Activated CD4-positive, alpha-beta T cell treated with anti-CD3 and anti-CD28 coated beads, Interleukin-2, amount 10 ng/mL, durations not matched to agents 7 days and 5 days (primary cell): Measurements from ENCODE around the gene BCR. TPM values are rescaled to one million over a fixed set of nuclear protein-coding genes. Genes with fewer than 3 reads are reported as not detected.
"Not testable (repeated sequence)": the region's sequence is repeated elsewhere in the genome, so short reads cannot be mapped to it uniquely, and the experiment has no call there.

Source experiments
- CTCF ChIA-PET: fragments of 350-600 bp; sonication (Branson Sonifier 250); formaldehyde crosslinking; loops from one replicate; lab custom pipeline; 2021; ENCODE audit warnings: antibody characterized with exemption; lab: Charles Lee
- POLR2A ChIA-PET: fragments of 350-600 bp; sonication (Branson Sonifier 250); formaldehyde crosslinking; loops from one replicate; lab custom pipeline; 2021; ENCODE audit warnings: antibody characterized with exemption; lab: Charles Lee
- DNase-seq: peaks from one replicate; pipeline ENCODE4 v3.0.0-alpha.2; 2020
- H3K27ac Mint-ChIP-seq: one replicate; pipeline ENCODE4 v1.8.0; 2021; ENCODE audit warnings: mild to moderate bottlenecking, moderate library complexity, mixed read lengths
- H3K27me3 Mint-ChIP-seq: one replicate; pipeline ENCODE4 v1.8.0; 2021; ENCODE audit warnings: mixed read lengths
- H3K36me3 Mint-ChIP-seq: one replicate; pipeline ENCODE4 v1.8.0; 2021; ENCODE audit warnings: low read depth, mixed read lengths
- H3K4me1 Mint-ChIP-seq: one replicate; pipeline ENCODE4 v1.8.0; 2021; ENCODE audit warnings: mixed read lengths
- H3K4me3 Mint-ChIP-seq: one replicate; pipeline ENCODE4 v1.8.0; 2021; ENCODE audit warnings: mild to moderate bottlenecking, moderate library complexity, mixed read lengths
- H3K9me3 Mint-ChIP-seq: one replicate; pipeline ENCODE4 v1.8.0; 2021; ENCODE audit warnings: mixed read lengths
- total RNA-seq, 2 experiments: library from RNA; stranded (reverse); gene quantifications; one replicate each; pipeline ENCODE4 v1.2.3, GENCODE V29; 2021

BCR gene
- total RNA-seq, 2 experiments from 2014 or later = 45.6 to 48.1 TPM

DNA sequence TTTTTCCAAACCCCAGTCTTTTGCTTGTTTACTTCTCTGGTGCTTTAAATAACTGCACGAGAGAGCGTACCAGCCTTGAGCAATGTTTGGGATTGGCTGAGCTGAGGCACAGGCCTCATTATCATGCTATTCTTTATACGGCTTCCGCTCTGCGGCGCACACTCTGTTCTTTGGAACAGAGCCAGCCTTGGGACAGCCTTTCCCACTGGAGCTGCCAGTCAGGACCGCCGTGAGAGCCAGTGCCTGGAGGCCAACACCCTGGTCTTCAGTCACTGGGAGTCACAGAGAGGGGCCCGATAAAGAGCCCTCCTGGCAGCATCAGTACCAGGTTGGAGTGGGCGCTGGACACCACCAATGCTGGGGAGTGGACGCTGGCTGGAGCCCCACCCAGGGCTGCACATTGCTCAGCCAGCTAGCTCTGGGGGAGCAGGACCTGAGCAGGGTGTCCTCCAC is 125.6 kb downstream of the BCR start:
- Mint-ChIP-seq H3K27ac (no peak overlapping the region), H3K27me3 (no peaks in the 10 kb centered on the region), H3K9me3 (no peaks in the 10 kb centered on the region), H3K4me3 (no peak overlapping the region), H3K36me3 (peaks cover 4% of the 10 kb centered on the region), H3K4me1 (no peaks in the 10 kb centered on the region)
- CTCF ChIA-PET = no interaction called here
- POLR2A ChIA-PET = no interaction called here
- DNase-seq = no peak

DNA sequence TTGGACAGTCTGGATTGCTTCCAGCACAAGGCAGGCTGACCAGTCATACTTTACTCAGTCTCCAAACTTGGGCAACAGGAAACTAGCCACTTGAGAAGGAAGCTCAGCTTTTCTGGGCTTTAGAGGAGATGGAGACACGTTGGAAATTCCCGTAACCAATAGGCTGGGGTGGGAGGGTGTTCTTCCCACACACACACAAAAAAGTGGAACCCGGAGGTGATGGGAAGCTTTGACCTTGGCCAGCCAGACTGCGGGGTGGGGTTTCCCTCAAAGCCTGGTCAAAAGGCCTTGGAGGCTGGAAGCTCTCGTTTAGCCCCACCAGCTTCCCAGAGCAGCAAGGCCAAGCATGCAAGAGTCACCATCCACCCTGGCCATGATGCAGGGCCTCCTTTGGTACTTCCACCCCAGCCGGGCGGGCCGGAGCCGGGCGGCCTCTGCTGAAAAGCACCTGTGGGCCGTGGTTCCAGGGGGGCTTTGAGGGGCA is 126.2 kb downstream of the BCR start:
- no peak overlapping the region for H3K27ac Mint-ChIP-seq

DNA sequence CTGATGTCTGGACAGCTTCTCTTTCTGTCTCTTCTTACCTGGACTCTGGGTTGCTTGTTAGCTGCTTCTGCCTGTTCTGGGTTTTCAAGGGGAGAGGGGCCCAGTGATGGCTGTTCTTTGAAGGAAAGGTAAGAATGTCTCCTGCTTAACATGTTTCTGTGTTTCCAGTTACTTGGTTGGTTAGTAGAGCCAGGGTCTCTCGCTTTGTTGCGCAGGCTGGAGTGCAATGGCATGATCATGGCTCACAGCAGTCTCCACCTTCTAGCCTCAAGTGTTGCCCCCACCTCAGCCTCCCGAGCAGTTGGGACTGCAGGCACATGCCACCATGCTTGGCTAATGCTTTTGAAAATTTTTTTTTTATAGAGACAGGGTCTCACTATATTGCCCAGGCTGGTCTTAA is 126.6 kb downstream of the BCR start:
- Mint-ChIP-seq H3K27me3 (no peaks in the 10 kb centered on the region), H3K27ac (no peak overlapping the region)
- CTCF ChIA-PET = no interaction called here

More for the DNA sequence above, 126.2 kb downstream of the BCR start:
- POLR2A ChIA-PET = no interaction called here
- DNase-seq = no peak
- no peaks in the 10 kb centered on the region for H3K4me1 Mint-ChIP-seq
- H3K4me3 Mint-ChIP-seq = no peak overlapping the region
- CTCF ChIA-PET = no interaction called here
- peaks cover 4% of the 10 kb centered on the region for H3K36me3 Mint-ChIP-seq
- no peaks in the 10 kb centered on the region for H3K9me3 Mint-ChIP-seq
- no peaks in the 10 kb centered on the region for H3K27me3 Mint-ChIP-seq

DNA sequence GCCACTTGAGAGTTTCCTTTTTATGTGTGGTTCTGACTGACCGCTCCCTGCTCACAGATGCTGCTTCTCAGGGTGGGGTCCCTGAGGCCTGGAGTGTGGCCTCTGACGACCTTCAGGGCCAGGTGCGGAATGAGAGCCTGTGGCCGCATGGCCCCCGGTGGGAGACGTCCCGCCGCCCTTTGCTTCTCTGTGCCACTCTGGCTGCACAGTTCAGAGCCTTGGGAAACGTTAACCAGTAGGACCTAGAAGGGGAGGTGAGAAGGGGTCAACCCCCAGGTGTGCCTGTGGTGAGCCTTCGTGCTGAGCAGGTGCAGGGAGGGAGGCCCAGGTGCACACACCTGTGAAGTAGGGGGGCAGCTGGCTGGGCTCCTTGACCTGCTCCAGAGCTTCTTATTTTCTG is 127.2 kb downstream of the BCR start:
- CTCF ChIA-PET = not testable (repeated sequence)

More for the DNA sequence above, 126.6 kb downstream of the BCR start:
- no peak for DNase-seq
- Mint-ChIP-seq H3K36me3 (peaks cover 4% of the 10 kb centered on the region), H3K9me3 (no peaks in the 10 kb centered on the region), H3K4me1 (no peaks in the 10 kb centered on the region), H3K4me3 (no peak overlapping the region)
- POLR2A ChIA-PET = no interaction called here

DNA sequence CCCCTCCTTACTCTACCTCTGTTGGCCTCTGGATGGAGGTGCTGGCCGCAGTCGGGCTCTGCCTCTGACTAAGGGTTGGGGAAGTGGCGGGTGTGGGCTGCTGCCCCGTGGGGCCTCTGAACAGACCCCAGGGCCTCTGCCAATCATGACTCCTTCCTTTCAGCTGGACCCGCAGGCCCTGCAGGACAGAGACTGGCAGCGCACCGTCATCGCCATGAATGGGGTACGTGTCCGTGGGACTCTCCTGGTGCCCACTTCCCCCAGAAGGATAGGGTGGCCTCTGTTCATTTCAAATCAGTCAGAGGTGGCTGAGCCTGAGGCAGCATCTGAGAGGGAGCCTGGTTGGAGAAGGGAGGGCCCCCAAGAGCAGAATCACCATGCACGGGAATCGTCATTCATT is 129.0 kb downstream of the BCR start:
- DNase-seq, H3K27ac Mint-ChIP-seq, POLR2A ChIA-PET, H3K4me3 Mint-ChIP-seq, H3K27me3 Mint-ChIP-seq, H3K36me3 Mint-ChIP-seq, CTCF ChIA-PET, H3K4me1 Mint-ChIP-seq, H3K9me3 Mint-ChIP-seq: not testable (repeated sequence)

More for the DNA sequence above, 127.2 kb downstream of the BCR start:
- POLR2A ChIA-PET, H3K36me3 Mint-ChIP-seq, DNase-seq, H3K4me3 Mint-ChIP-seq, H3K9me3 Mint-ChIP-seq, H3K27ac Mint-ChIP-seq, H3K27me3 Mint-ChIP-seq, H3K4me1 Mint-ChIP-seq: not testable (repeated sequence)

DNA sequence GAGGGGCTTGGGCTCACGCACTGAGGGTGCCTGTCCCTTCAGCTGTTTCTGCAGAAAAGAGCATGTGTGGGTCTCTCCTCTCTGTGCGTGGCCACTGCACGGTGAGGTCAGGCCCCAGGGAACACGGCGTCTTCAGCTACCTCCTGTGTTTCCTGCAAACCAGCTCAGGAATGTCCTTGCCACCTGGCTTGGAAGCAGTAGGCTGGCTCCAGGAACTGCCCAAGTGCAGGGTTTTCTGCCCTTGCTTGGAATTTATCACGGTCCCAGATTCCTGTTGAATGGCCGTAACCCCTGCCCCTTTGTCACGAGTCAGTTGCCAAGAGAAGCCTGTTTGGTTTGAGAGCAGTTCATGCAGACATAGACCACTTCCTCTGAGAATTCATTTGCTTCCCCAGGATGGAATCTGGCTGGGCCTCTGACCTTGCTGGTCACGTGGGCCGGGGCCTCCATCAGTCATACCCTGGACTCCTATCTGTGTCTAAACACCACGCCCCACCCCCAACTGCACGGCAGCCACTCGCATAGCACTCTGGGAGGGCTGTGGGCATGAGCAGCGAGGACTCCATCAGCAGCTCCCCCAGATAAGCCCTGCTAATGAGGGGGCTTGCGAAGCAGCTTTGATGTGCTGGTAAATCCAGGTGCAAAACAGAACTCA is 130.3 kb downstream of the BCR start:
- H3K4me1 Mint-ChIP-seq, POLR2A ChIA-PET, H3K4me3 Mint-ChIP-seq, H3K27ac Mint-ChIP-seq, H3K9me3 Mint-ChIP-seq, DNase-seq, H3K27me3 Mint-ChIP-seq, H3K36me3 Mint-ChIP-seq, CTCF ChIA-PET: not testable (repeated sequence)

DNA sequence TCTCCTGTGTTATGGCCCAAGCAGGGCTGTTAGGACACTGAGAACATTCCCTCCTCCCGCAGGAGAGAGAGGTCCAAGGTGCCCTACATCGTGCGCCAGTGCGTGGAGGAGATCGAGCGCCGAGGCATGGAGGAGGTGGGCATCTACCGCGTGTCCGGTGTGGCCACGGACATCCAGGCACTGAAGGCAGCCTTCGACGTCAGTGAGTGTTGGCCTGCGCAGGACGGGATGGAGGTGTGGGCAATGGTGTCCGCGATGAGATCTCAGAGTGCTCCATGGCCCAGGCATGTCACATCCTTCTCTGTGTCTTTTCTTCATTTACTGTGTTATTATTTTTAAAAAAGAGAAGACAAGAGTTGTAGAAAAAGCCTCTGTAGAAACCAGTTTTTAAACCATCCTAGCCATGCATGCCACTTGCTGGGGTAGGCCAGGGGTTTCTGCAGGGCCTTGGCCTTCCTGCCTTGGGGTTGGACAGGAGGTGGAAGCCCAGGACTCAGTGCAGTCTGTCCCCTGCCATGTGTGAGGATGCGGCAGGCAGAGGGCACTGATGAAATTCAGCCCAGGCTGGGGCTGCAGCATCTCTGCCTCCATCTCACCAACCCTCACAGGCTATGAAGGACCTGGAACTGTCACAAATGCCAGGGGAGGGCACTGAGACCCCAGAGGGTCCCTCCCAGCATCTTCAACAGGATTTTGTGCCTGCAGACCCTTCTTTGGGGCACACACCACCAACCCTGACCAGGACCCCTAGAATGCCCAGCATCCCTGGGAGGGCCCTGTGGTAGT is 131.5 kb downstream of the BCR start:
- POLR2A ChIA-PET, H3K36me3 Mint-ChIP-seq, H3K4me3 Mint-ChIP-seq, H3K9me3 Mint-ChIP-seq, CTCF ChIA-PET, H3K27me3 Mint-ChIP-seq, H3K4me1 Mint-ChIP-seq, DNase-seq, H3K27ac Mint-ChIP-seq: not testable (repeated sequence)

DNA sequence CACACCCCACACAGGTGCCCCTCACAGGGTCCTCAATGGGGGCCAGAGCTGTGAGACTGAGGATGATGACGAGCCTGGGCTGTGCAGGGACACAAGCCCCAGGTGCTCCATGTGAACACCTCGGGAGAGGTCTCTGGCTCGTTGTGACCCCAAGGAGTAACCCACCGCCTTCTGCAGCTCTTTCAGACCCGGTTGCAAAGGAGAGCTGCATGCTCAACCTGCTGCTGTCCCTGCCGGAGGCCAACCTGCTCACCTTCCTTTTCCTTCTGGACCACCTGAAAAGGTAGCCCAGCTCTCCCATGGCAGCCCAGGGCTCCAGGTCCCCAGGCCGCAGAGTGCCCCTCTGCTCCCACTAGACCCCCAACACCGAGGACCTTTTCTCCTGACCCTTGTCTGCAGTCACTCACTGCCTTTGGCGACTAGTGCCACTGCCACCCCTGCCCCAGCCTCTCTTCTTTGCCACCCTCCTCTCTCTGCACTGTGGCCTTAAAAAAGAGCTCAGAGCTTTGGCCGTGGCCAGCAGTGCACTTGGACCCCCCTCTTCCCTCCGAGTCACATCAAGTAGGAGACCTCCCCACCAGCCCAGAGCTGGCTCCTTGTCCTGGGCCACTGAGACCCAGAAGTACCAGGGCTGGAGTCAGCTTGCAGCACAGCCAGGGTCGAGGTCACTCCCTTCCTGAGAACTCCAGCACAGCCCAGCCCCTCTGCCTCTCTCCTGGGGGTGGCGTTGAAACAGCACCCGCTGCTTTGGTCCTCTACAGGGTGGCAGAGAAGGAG is 133.7 kb downstream of the BCR start:
- no peaks in the 10 kb centered on the region for H3K27me3 Mint-ChIP-seq
- no peaks in the 10 kb centered on the region for H3K9me3 Mint-ChIP-seq
- no peak overlapping the region for H3K4me3 Mint-ChIP-seq
- H3K27ac Mint-ChIP-seq = no peak overlapping the region
- no peak for DNase-seq
- POLR2A ChIA-PET = no interaction called here
- H3K4me1 Mint-ChIP-seq = no peaks in the 10 kb centered on the region
- H3K36me3 Mint-ChIP-seq = no peaks in the 10 kb centered on the region
- CTCF ChIA-PET = interaction anchor here (0.7 to 1.4 kb wide), 2 partner anchors 72 to 692 kb away, joined by 3 to 4 read pairs; no protein-coding TSS in a partner anchor

DNA sequence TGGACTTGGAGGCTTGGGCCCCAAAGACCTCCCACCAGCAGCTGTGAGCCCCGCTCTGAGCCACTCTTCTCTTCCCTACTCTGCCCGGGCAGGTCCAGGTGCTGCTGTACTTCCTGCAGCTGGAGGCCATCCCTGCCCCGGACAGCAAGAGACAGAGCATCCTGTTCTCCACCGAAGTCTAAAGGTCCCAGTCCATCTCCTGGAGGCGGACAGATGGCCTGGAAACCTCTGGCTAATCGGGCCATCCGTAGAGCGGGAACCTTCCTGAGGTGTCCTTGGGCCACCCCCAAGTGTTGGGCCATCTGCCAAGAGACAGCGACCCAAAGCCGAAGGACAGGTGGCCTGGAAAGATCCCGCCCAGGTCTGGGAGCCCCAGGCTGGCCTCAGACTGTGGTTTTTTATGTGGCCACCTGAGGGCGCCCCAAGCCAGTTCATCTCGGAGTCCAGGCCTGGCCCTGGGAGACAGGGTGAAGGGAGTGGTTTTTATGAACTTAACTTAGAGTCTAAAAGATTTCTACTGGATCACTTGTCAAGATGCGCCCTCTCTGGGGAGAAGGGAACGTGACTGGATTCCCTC is 135.1 kb downstream of the BCR start:
- POLR2A ChIA-PET = no interaction called here
- no peaks in the 10 kb centered on the region for H3K36me3 Mint-ChIP-seq
- H3K9me3 Mint-ChIP-seq = no peaks in the 10 kb centered on the region
- no peaks in the 10 kb centered on the region for H3K27me3 Mint-ChIP-seq
- CTCF ChIA-PET = no interaction called here
- H3K27ac Mint-ChIP-seq = no peak overlapping the region
- no peaks in the 10 kb centered on the region for H3K4me1 Mint-ChIP-seq
- no peak overlapping the region for H3K4me3 Mint-ChIP-seq
- peak; percentile 18 for DNase-seq

DNA sequence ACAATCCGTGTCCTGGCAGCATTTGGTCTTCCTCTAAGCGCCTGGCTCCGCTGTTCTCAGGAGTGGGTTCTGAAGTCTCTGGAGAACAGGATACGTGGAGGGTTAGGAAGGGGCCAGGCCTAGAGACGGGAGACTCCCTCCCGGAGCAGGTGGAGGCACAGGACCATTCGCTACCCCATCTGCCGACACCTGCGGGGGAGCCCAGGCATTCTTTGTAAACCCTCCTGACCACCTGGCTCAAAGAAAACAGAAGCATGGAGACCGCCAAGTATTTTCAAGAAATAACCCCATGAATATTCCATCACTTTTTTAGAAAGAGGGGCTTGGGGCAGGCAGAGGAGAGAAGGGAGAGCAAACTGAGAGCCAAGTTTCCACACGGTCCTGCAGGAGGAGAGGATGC is 136.3 kb downstream of the BCR start:
- H3K4me1 Mint-ChIP-seq, H3K27ac Mint-ChIP-seq, DNase-seq, H3K36me3 Mint-ChIP-seq, H3K27me3 Mint-ChIP-seq, CTCF ChIA-PET, H3K4me3 Mint-ChIP-seq, H3K9me3 Mint-ChIP-seq, POLR2A ChIA-PET: not testable (repeated sequence)

DNA sequence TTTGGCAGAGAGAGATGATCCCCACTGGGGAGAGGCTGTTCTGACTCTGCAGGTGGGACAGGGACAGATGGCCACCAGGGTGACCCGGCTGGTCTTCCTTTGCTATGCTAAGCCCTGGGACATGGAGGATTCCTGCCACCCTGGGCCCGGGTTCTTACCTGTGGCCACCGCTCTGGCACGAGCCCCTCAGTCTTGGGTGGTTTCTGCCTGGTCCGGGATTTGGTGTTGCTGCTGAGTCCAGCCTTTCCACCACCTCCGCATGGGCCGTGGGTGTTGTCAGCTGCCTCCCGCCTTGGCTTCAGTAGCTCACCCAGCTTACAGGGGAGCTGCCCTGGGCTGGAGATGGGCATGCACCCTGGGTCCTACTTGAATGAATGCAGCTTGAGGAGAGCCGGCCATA is 138.0 kb downstream of the BCR start:
- POLR2A ChIA-PET, H3K9me3 Mint-ChIP-seq, H3K36me3 Mint-ChIP-seq, CTCF ChIA-PET, H3K4me3 Mint-ChIP-seq, DNase-seq, H3K4me1 Mint-ChIP-seq, H3K27me3 Mint-ChIP-seq, H3K27ac Mint-ChIP-seq: not testable (repeated sequence)

DNA sequence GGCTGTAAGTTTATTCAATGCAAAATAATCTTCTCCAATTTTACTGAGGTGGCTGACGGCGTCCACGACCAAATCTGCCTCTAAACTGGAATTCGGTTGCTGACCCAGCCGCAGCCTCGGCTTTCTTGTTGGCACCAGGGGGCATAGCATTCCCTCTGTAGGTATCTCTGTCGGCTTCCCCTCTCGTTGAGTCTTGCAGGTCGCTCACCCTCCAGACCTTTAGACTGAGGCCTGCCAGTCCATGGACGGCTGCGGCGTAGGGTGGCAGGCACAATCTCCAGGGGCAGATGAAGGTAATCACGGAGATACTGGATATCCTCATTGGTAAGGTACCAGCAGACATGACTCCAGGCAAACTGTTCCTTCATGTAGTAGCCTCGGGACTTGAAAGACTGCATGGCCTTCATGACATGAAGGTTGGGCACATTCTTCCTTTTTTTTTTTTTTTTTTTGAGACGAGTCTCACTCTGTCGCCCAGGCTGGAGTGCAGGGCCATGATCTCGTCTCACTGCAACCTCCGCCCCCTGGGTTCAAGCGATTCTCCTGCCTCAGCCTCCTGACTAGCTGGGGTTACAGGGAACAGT is 142.3 kb downstream of the BCR start:
- H3K4me3 Mint-ChIP-seq, H3K4me1 Mint-ChIP-seq, H3K27me3 Mint-ChIP-seq, POLR2A ChIA-PET, H3K27ac Mint-ChIP-seq, H3K9me3 Mint-ChIP-seq, DNase-seq, H3K36me3 Mint-ChIP-seq: not testable (repeated sequence)
- CTCF ChIA-PET = interaction anchor here (0.9 kb wide), 1 partner anchor 63 kb away, joined by 3 read pairs; no protein-coding TSS in a partner anchor
